ENCODE results near the gene METRN.

Gene METRN

DNA sequence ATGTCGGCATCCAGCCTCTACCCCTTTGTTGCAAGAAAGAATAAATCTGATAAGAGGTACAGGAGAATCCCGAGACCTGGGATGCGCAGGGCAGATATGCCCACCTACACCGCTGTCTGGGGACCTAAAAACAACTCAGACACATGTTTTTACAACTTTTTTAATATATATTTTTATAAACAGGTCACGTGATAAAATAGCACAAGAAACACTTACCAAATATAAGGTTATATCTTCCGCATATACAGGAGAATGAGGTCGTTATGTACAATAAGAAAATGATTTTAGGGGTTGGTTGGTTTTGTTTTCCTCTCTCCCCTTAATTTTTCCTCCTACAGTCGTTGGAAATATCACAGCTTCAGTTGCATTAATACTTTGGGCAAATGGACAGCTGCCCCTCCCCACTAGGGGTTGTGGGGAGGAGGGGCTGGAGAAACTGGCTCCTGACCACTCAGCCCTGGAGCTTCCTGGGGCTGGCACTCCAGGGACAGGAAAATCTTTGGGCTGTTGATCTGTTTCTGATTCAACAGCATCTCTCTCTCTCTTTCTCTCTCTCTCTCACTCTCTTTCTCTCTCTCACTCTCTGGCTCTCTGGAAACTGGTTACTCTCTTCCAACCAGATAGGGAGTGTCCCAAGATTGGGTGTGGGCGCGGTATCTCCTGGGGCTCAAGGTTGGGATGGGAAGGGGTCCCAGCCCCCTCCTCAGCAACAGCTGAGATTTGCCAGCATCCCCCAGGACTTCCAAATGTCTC is 22.4 kb upstream of the METRN start (continued):
- TF ChIP-seq GLIS2 (tag by site-specific recombination; IDR thresholded peaks at IDR 0.05) (no peak), ZNF169 (tag by site-specific recombination; IDR thresholded peaks at IDR 0.05) (no peak), ZNF202 (tag by site-specific recombination; IDR thresholded peaks at IDR 0.05; ENCODE audit: borderline replicate concordance) (no peak)
- TF ChIP-seq, protein P1, sequence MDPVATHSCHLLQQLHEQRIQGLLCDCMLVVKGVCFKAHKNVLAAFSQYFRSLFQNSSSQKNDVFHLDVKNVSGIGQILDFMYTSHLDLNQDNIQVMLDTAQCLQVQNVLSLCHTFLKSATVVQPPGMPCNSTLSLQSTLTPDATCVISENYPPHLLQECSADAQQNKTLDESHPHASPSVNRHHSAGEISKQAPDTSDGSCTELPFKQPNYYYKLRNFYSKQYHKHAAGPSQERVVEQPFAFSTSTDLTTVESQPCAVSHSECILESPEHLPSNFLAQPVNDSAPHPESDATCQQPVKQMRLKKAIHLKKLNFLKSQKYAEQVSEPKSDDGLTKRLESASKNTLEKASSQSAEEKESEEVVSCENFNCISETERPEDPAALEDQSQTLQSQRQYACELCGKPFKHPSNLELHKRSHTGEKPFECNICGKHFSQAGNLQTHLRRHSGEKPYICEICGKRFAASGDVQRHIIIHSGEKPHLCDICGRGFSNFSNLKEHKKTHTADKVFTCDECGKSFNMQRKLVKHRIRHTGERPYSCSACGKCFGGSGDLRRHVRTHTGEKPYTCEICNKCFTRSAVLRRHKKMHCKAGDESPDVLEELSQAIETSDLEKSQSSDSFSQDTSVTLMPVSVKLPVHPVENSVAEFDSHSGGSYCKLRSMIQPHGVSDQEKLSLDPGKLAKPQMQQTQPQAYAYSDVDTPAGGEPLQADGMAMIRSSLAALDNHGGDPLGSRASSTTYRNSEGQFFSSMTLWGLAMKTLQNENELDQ (tag by site-specific recombination; IDR thresholded peaks at IDR 0.05; ENCODE audit: low read depth), result no peak

DNA sequence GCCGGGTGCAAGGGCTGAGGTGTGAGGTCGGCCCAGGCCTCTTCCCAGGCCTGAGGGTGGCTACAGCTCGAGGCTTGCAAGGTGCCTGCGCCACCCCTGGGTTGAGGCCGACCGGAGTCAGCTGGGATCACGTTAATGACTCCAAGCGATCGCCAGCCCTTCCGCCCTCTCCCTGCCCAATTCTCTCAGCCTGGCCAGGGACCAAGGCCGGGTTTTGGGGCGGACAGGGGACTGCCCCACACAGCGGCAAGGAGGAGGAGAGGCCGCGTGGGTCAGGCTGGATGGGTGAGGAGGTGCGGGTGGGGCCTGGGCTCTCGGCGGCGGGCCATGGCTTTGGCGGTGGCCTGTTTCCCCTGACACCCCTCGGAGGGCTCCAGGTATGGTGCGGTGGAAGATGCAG is 21.6 kb upstream of the METRN start:
- POLR2A ChIA-PET, result interaction anchor here (0.8 kb wide), 1 partner anchor 57 kb away, joined by 3 read pairs; the partner anchor contains the start of gene METTL26
- CTCF ChIA-PET, result no interaction called here
- Histone ChIP-seq H3K9me3 (ENCODE audit: control insufficient read depth, insufficient read depth, low read depth, low read length) (no peaks in the 10 kb centered on the region), H3K4me3 (ENCODE audit: low read depth, low read length) (no peak overlapping the region), H3K36me3 (ENCODE audit: control insufficient read depth in 2 of 2, insufficient read depth in 1 of 2, low read length in 2 of 2) (peaks cover 0 to 9% of the 10 kb centered on the region in 2 experiments; a peak in 1 of 3 replicates), H3K27ac (ENCODE audit: extremely low read depth, low read depth, low read length) (no peak overlapping the region), H3K4me1 (ENCODE audit: control insufficient read depth, insufficient read depth, low read length) (no peaks in the 10 kb centered on the region)
- TF ChIP-seq ZNF624 (tag by site-specific recombination; IDR thresholded peaks at IDR 0.05), result no peak
- TF ChIP-seq KLF1 (tag by site-specific recombination; IDR thresholded peaks at IDR 0.05), result peak; percentile 85
- peak; percentile 16; the same call in 1 of the 2 replicates for TF ChIP-seq ZNF223 (tag by site-specific recombination; IDR thresholded peaks at IDR 0.05)
- TF ChIP-seq ZBTB8A (tag by site-specific recombination; IDR thresholded peaks at IDR 0.05), result peak; percentile 72
- TF ChIP-seq ZNF350 (tag by site-specific recombination; IDR thresholded peaks at IDR 0.05), result no peak

DNA sequence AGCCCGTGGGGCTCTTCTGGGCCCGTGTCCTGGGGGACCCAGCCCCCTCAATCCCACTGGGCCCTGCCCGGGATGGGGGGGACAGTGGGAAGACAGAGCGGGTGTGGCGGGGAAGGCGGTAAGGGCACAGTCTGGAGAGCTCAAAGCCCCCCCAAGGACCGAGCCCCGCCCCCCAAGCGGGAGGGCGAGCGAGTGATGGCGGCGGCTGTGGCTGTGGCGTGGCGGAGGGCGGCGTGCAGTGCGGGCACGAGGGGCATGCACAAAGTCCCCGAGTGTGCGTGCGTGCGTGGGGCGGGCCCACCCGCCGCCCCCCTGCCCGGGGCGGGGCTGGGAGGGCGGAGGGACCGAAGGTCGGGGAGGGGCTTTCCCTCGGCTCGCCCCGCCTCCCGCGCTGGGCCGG is 21.2 kb upstream of the METRN start:
- Histone ChIP-seq H3K4me3 (ENCODE audit: low read depth, low read length) (no peak overlapping the region), H3K9me3 (ENCODE audit: control insufficient read depth, insufficient read depth, low read depth, low read length) (no peaks in the 10 kb centered on the region), H3K27ac (ENCODE audit: extremely low read depth, low read depth, low read length) (no peak overlapping the region), H3K36me3 (ENCODE audit: control insufficient read depth in 2 of 2, insufficient read depth in 1 of 2, low read length in 2 of 2) (peaks cover 0 to 6% of the 10 kb centered on the region in 2 experiments; a peak in 1 of 3 replicates), H3K4me1 (ENCODE audit: control insufficient read depth, insufficient read depth, low read length) (no peaks in the 10 kb centered on the region)
- POLR2A ChIA-PET, result interaction anchor here (0.8 kb wide), 1 partner anchor 58 kb away, joined by 3 read pairs; the partner anchor contains the start of gene METTL26
- TF ChIP-seq KLF1 (tag by site-specific recombination; IDR thresholded peaks at IDR 0.05), result peak; percentile 59; the same call in 1 of the 2 replicates
- peak; percentile 62; the same call in 1 of the 2 replicates for TF ChIP-seq KLF8 (tag by site-specific recombination; IDR thresholded peaks at IDR 0.05)
- TF ChIP-seq ZFP3 (tag by site-specific recombination; IDR thresholded peaks at IDR 0.05; ENCODE audit: low read depth), result no peak
- TF ChIP-seq, protein P2, sequence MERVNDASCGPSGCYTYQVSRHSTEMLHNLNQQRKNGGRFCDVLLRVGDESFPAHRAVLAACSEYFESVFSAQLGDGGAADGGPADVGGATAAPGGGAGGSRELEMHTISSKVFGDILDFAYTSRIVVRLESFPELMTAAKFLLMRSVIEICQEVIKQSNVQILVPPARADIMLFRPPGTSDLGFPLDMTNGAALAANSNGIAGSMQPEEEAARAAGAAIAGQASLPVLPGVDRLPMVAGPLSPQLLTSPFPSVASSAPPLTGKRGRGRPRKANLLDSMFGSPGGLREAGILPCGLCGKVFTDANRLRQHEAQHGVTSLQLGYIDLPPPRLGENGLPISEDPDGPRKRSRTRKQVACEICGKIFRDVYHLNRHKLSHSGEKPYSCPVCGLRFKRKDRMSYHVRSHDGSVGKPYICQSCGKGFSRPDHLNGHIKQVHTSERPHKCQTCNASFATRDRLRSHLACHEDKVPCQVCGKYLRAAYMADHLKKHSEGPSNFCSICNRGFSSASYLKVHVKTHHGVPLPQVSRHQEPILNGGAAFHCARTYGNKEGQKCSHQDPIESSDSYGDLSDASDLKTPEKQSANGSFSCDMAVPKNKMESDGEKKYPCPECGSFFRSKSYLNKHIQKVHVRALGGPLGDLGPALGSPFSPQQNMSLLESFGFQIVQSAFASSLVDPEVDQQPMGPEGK (tag by site-specific recombination; IDR thresholded peaks at IDR 0.05), result peak; percentile 13; the same call in 1 of the 2 replicates
- CTCF ChIA-PET, result no interaction called here

DNA sequence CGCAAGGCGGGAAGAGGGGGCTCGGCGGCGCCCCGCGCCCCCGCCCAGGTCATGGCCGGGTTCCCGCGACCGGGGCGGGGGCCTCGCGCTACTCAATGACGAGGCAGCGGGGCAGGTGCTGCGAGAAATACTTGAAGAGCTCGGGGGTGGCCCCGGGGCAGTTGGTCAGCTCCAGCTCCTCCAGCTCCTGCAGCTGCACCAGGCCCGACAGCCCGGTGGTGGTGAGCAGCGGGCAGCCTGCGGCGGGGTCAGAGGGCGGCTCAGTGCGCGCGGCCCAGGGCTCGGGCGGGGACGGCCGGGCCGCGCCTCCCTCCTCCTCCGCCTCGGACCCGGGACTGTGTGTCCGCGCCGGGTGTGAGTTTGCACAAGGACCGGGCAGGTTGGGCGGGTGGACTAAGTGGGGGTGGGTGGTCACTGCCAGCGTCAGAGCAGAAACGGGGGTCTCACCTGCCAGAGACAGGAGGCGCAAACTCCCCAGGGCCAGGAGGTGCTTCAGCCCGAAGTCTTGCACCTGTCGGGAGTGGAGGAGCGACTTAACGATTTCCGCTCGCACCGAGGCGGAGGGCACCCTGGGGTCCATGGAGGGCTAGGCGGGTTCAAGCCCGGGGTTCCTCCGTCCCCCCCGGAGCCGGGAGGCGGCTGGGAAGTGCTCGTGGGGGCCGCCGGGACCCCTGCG is 20.6 kb upstream of the METRN start:
- ChIA-PET CTCF (interaction anchor here (2.0 kb wide), 1 partner anchor 18 kb away, joined by 8 read pairs; no protein-coding TSS in a partner anchor), POLR2A (interaction anchor here (1.5 to 1.9 kb wide), 4 partner anchors 8 to 15 kb away, joined by 4 to 8 read pairs (median 6); partner anchors contain the start of gene JMJD8)
- TF ChIP-seq ZNF274 (IDR thresholded peaks at IDR 0.05; ENCODE audit: low read length) (no peak), ZNF274 (tag by site-specific recombination; IDR thresholded peaks at IDR 0.05; ENCODE audit: borderline replicate concordance) (no peak), ZFP3 (tag by site-specific recombination; IDR thresholded peaks at IDR 0.05; ENCODE audit: low read depth) (no peak), ZNF202 (tag by site-specific recombination; IDR thresholded peaks at IDR 0.05; ENCODE audit: borderline replicate concordance) (no peak), ZNF404 (tag by site-specific recombination; IDR thresholded peaks at IDR 0.05) (no peak), ZSCAN23 (tag by site-specific recombination; IDR thresholded peaks at IDR 0.05) (no peak), ZNF433 (tag by site-specific recombination; IDR thresholded peaks at IDR 0.05; ENCODE audit: low read depth) (no peak), ZNF292 (tag by site-specific recombination; IDR thresholded peaks at IDR 0.05; ENCODE audit: borderline replicate concordance, low read depth) (no peak), ZNF16 (tag by site-specific recombination; IDR thresholded peaks at IDR 0.05; ENCODE audit: low read depth) (no peak), ZNF843 (tag by site-specific recombination; IDR thresholded peaks at IDR 0.05) (no peak), GLIS1 (tag by site-specific recombination; IDR thresholded peaks at IDR 0.05) (no peak)
- Histone ChIP-seq H3K36me3 (ENCODE audit: control insufficient read depth in 2 of 2, insufficient read depth in 1 of 2, low read length in 2 of 2) (peaks cover 0 to under 1% of the 10 kb centered on the region in 2 experiments; a peak in 1 of 3 replicates), H3K4me1 (ENCODE audit: control insufficient read depth, insufficient read depth, low read length) (no peaks in the 10 kb centered on the region), H3K9me3 (ENCODE audit: control insufficient read depth, insufficient read depth, low read depth, low read length) (no peaks in the 10 kb centered on the region), H3K27ac (ENCODE audit: extremely low read depth, low read depth, low read length) (no peak overlapping the region), H3K4me3 (ENCODE audit: low read depth, low read length) (no peak overlapping the region)

Measured in HEK293 (cell line).